Measurements from ENCODE around the gene AFAP1. TPM values are rescaled to one million over a fixed set of nuclear protein-coding genes. Genes with fewer than 3 reads are reported as not detected.

Gene AFAP1
- total and polyA plus RNA-seq, 2 of the 4 experiments (the other 2 are of a cell fraction), result 48.2 to 80.9 TPM

DNA sequence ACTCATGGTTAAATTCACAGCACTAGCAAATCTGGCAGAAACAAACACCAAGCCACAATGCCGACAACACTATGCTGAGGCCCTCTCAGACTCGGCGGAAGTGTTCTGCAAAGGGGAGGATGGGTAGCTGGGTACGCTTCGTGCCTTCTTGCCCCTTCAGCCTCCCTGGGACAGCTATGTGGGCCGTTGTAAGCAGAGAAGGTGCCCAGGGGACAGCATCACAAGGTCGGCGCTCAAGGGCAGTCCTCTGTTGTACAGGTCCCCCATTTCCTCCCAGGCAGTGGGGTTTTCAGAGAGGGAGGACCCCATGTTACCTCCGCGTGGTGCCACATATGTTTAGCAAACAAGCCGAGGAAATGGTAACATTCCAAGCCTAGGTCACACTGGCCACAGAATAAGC is 173.6 kb downstream of the AFAP1 start:
- dilution Hi-C loops (cut with HindIII; ENCODE audit: low sequenced_read_pairs, unreplicated experiment), result no loop called here
- DNase-seq (no peak), ATAC-seq (ENCODE audit: low read depth) (no peak)
- Histone ChIP-seq H3K9me3 (ENCODE audit: control insufficient read depth, insufficient read depth, low read length) (no peaks in the 10 kb centered on the region), H2BK20ac (ENCODE audit: low read depth, low read length) (no peak overlapping the region), H2BK120ac (ENCODE audit: low read depth, low read length) (no peak overlapping the region), H3K4me1 (ENCODE audit: control insufficient read depth, insufficient read depth, low read length) (peaks cover 4% of the 10 kb centered on the region), H4K91ac (ENCODE audit: insufficient read depth, low read depth, low read length) (no peak overlapping the region), H2BK15ac (ENCODE audit: low read depth, low read length) (no peak overlapping the region), H3K27ac (ENCODE audit: insufficient read depth, low read length) (no peak overlapping the region), H3K4me3 (ENCODE audit: insufficient read depth, low read depth, low read length) (no peak overlapping the region), H3K4me2 (ENCODE audit: low read depth, low read length) (no peak overlapping the region), H2BK5ac (ENCODE audit: low read depth, low read length, poor library complexity, severe bottlenecking) (no peak overlapping the region), H2AK5ac (ENCODE audit: low read depth, low read length) (no peak overlapping the region), H2AFZ (replicated peaks; ENCODE audit: low read length, poor library complexity) (no peak overlapping the region), H3K14ac (replicated peaks; ENCODE audit: low read depth, low read length) (no peak overlapping the region), H3K4ac (ENCODE audit: low read depth, low read length) (no peak overlapping the region), H3K36me3 (ENCODE audit: control insufficient read depth, insufficient read depth, low read length) (peaks cover 92% of the 10 kb centered on the region), H3K56ac (ENCODE audit: extremely low read depth, insufficient read depth, low read length) (no peak overlapping the region), H3K18ac (ENCODE audit: low read depth, low read length) (no peak overlapping the region), H2AK9ac (replicated peaks; ENCODE audit: low read depth, low read length, poor library complexity) (no peak overlapping the region), H3K27me3 (ENCODE audit: control insufficient read depth, insufficient read depth, low read length) (no peaks in the 10 kb centered on the region), H4K8ac (ENCODE audit: low read depth in 2 of 2, low read length in 2 of 2) (no peak overlapping the region), H3K79me1 (ENCODE audit: low read depth in 1 of 2, low read length in 2 of 2) (peaks cover 31 to 81% of the 10 kb centered on the region in 2 experiments), H4K20me1 (ENCODE audit: insufficient read depth, low read length) (peaks cover 61% of the 10 kb centered on the region), H4K5ac (ENCODE audit: low read depth, low read length) (no peak overlapping the region), H3K9ac (ENCODE audit: low read depth, low read length) (no peak overlapping the region), H3K23ac (ENCODE audit: low read depth, low read length) (no peak overlapping the region), H3K9me1 (ENCODE audit: insufficient read depth, low read length) (peaks cover 15% of the 10 kb centered on the region; the same call in 1 of the 2 replicates)
- no CpG with 5 or more reads among the region's 11 CpGs for WGBS, 2 experiments (ENCODE audit: extremely low coverage in 2 of 2, insufficient read length in 1 of 2)
- BruUV-seq (replicated peaks), result no TSS peak
- intact Hi-C loops (cut with micrococcal nuclease), result no loop called here
- ChIA-PET CTCF (no interaction called here), POLR2A (ENCODE audit: unreplicated experiment) (no interaction called here)
- TF ChIP-seq NFE2L2 (IDR thresholded peaks at IDR 0.05; ENCODE audit: low read depth, low read length) (no peak), CHD1 (IDR thresholded peaks at IDR 0.05; ENCODE audit: low read depth, low read length) (no peak)
- in situ Hi-C loops (cut with MboI; ENCODE audit: low sequenced_read_pairs), result loop anchor here (10.0 kb wide), 1 partner anchor 219 kb away; no protein-coding TSS in a partner anchor

Data from IMR-90 (cell line).